ENCODE data around the gene KRTAP5-2. TPM values are rescaled to one million over a fixed set of nuclear protein-coding genes. Genes with fewer than 3 reads are reported as not detected.

Gene KRTAP5-2
- total RNA-seq, 1 experiment from 2014 or later: not detected

DNA sequence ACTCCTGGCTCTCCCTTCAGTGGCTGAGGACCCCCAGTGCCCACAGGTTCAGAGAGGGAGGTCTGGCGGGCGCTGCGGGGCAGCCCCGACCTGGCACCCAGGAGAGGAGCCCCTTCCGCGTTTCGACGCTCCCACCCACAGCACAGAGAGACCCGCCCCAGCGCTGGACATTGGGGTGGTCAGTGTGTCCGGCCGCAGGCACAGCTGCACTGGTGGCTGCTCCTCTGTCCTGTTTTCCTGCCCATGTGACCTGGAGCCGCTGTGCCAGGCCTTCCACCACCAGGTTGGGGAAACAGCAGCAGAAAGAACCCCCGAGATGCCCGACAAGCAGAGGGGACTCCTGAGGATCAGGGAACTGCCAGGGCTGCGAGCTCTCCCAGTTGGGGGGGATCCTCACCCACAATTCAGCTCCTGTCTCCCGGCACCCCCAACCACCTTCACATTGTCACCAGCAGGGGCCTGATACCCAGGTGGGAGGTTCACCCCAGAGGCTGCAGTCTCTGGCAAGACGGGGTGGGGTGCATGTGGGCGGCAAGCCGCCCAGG lies 45.1 kb upstream of the KRTAP5-2 start:
- peaks cover 37% of the 10 kb centered on the region for H3K27me3 Mint-ChIP-seq (ENCODE audit: low read depth)
- Histone ChIP-seq H3K14ac (ENCODE audit: insufficient read depth, low read length) (no peak overlapping the region), H3K27ac (ENCODE audit: insufficient read length, low read depth, low read length) (no peak overlapping the region), H4K20me1 (ENCODE audit: control insufficient read depth, insufficient read depth, insufficient read length) (no peaks in the 10 kb centered on the region), H3K18ac (ENCODE audit: insufficient read length, low read depth, low read length) (no peak overlapping the region), H4K91ac (ENCODE audit: insufficient read length, low read depth, low read length) (no peak overlapping the region), H3T11ph (ENCODE audit: low read length) (no peak overlapping the region), H2BK120ac (ENCODE audit: low read depth, low read length, poor library complexity, severe bottlenecking) (no peak overlapping the region), H3K9me3 (ENCODE audit: control insufficient read depth, low read depth, low read length) (no peaks in the 10 kb centered on the region), H2BK5ac (ENCODE audit: insufficient read length, low read length) (no peak overlapping the region), H3K4me1 (ENCODE audit: insufficient read depth, low read length) (no peaks in the 10 kb centered on the region), H3K23me2 (ENCODE audit: insufficient read length, low read depth, low read length, poor library complexity, severe bottlenecking) (no peaks in the 10 kb centered on the region), H3K79me2 (ENCODE audit: insufficient read depth, low read length) (no peaks in the 10 kb centered on the region), H4K5ac (ENCODE audit: insufficient read length, low read depth, low read length) (no peak overlapping the region), H3K23ac (ENCODE audit: insufficient read length, low read depth, low read length) (no peak overlapping the region), H3K79me1 (ENCODE audit: insufficient read depth, low read depth, low read length, poor library complexity, severe bottlenecking) (no peaks in the 10 kb centered on the region), H3K27me3 (ENCODE audit: insufficient read depth, low read length) (no peaks in the 10 kb centered on the region), H3K9ac (ENCODE audit: extremely low read depth, insufficient read length, low read length) (no peak overlapping the region), H3K4me2 (ENCODE audit: insufficient read depth, insufficient read length, low read length) (no peak overlapping the region), H2AK5ac (ENCODE audit: insufficient read length, low read length) (no peak overlapping the region), H2BK12ac (ENCODE audit: insufficient read length, low read depth, low read length) (no peak overlapping the region), H3K56ac (ENCODE audit: insufficient read length, low read depth, low read length) (no peak overlapping the region), H3K4ac (ENCODE audit: low read depth, low read length) (no peak overlapping the region), H4K8ac (replicated peaks; ENCODE audit: insufficient read length, low read depth, low read length) (no peak overlapping the region), H2BK15ac (ENCODE audit: low read depth, low read length) (no peak overlapping the region), H2BK20ac (ENCODE audit: low read depth, low read length, poor library complexity, severe bottlenecking) (no peak overlapping the region), H2AFZ (ENCODE audit: low read length) (no peak overlapping the region)
- no peak for DNase-seq
- H3K36me3 Mint-ChIP-seq (ENCODE audit: insufficient read depth in 1 of 3, low read depth in 3 of 3): no peaks in the 10 kb centered on the region
- no peak overlapping the region for H3K4me3 Mint-ChIP-seq
- no CpG with 5 or more reads among the region's 20 CpGs for WGBS (ENCODE audit: extremely low coverage, insufficient read length, low lambda C conversion rate)
- TF ChIP-seq, protein P1, sequence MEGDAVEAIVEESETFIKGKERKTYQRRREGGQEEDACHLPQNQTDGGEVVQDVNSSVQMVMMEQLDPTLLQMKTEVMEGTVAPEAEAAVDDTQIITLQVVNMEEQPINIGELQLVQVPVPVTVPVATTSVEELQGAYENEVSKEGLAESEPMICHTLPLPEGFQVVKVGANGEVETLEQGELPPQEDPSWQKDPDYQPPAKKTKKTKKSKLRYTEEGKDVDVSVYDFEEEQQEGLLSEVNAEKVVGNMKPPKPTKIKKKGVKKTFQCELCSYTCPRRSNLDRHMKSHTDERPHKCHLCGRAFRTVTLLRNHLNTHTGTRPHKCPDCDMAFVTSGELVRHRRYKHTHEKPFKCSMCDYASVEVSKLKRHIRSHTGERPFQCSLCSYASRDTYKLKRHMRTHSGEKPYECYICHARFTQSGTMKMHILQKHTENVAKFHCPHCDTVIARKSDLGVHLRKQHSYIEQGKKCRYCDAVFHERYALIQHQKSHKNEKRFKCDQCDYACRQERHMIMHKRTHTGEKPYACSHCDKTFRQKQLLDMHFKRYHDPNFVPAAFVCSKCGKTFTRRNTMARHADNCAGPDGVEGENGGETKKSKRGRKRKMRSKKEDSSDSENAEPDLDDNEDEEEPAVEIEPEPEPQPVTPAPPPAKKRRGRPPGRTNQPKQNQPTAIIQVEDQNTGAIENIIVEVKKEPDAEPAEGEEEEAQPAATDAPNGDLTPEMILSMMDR (conservative IDR thresholded peaks at IDR 0.05): no peak
- peaks cover 0 to 4% of the 10 kb centered on the region in 2 experiments; a peak in 1 of 5 replicates for H3K9me3 Mint-ChIP-seq
- peaks cover 3 to 5% of the 10 kb centered on the region in 2 experiments; a peak in 2 of 4 replicates for H3K4me1 Mint-ChIP-seq
- no peak overlapping the region for H3K27ac Mint-ChIP-seq

Data from H9 (cell line).